ENCODE results near the gene RASL10A.

RASL10A gene

DNA sequence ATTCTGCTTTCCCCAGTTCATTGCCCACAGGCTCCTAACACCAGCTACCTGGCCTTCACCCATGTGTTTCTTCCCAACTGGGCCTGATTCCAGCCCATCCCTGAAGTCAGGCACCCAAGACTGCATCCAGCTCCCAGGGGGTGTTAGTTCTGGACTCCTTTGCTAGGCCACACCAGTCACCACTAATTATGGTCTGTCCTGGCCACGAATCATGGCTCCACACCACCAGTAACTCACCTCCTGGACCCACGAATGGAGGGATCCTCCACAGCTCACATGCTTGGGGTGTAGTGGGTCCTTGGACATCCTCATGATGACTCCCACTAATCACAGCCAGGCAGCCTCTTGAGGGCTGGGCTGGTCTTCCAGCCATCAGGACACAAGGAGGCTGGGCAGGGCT lies 3.6 kb upstream of the RASL10A start:
- no peak for DNase-seq (ENCODE audit: low read depth in 2 of 2)

DNA sequence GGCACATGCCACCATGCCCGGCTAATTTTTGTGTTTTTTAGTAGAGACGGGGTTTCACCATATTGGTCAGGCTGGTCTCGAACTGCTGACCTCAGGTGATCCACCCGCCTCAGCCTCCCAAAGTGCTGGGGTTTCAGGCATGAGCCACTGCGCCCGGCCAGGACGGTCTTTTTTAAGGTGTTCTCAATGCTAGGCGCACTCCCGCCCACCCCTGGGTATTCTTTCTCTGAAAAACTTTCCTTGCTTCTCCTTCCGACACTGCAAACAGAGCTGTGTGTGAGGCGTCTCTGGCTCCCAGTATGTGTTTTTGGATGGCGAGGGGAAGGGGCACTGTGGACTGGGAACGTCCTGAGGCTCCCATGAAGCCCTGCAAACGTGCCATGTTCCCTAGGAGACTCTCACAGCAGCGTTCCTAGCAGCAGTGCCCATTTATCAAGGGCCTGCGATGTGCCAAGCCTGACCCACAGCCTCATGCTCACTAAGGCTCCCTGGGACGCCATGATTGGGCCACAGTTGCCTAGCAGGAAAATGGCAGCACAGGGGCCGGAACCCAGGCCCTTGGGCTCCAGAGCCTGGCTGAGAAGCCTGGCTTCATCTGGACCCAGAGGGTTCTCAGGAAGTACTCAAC lies 2.4 kb upstream of the RASL10A start:
- no peak for DNase-seq (ENCODE audit: low read depth in 2 of 2)

DNA sequence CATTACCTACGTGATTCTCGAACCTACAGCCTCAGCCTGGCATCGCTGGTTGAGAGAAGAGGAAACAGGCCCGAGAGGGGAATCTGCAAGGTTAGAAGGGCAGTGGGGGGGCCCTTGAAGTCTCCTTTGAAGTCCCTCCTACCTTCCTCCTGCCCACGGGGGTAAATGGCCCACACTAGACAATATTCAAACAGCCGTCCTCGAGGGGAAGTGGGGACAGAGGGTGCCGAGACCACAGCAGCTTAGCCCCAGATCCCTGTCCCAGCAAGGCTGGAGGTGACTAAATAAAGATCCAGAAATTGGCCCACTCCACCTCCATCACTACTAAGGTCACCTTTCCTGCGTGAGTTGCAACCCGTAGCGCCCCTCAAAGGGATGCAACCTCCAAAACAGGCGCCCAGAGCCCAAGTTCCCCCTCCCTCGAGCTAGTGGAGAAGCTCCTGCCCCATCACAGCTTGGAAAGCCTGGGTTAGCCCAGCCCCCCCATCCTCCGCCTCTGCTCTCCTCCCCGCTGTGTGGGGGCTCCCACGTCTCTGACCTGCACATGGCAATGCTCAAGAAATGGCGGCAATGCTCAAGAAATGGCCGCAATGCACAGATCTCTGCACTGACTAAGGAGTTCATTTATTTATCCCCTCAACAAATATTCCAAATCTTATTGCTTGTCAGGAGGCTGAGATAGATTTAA lies 788 bp upstream of the RASL10A start:
- no peak for DNase-seq (ENCODE audit: low read depth in 2 of 2)

DNA sequence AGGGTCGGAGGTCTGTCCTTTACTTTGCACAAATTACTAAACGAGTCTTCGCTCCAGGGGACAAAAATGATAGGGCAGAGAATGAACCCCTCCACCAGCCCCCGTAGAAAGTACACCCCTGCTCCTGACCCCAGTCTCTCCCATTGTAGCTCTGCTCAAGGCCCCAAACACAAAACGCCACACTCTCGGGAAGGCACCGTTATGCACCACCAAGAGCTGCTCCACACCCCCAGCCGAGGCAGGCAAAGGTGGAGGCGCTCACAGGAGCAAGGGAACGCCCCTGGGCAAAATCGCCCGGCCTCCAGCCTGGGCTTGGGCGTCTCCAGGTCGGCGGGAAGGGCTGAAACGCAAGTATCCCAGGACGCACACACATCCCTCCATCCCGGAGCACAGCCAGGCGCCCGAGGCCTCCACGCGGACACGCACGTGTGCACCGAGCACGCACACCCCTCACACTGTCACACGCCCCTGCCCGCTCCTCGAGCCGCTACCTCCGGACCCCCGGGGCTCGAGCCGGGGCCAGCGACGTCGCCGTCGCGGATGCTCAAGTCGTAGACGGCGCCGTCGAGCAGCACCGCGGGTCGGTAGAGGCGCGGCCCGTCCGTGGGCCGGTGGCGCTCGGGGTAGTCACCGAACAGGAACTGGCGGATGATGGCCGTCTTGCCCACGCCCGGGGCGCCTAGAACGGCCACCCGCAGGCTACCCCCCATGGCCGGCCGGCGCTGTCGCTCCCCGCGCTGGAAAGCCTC lies 786 bp downstream of the RASL10A start:
- no peak for DNase-seq (ENCODE audit: low read depth in 2 of 2)

DNA sequence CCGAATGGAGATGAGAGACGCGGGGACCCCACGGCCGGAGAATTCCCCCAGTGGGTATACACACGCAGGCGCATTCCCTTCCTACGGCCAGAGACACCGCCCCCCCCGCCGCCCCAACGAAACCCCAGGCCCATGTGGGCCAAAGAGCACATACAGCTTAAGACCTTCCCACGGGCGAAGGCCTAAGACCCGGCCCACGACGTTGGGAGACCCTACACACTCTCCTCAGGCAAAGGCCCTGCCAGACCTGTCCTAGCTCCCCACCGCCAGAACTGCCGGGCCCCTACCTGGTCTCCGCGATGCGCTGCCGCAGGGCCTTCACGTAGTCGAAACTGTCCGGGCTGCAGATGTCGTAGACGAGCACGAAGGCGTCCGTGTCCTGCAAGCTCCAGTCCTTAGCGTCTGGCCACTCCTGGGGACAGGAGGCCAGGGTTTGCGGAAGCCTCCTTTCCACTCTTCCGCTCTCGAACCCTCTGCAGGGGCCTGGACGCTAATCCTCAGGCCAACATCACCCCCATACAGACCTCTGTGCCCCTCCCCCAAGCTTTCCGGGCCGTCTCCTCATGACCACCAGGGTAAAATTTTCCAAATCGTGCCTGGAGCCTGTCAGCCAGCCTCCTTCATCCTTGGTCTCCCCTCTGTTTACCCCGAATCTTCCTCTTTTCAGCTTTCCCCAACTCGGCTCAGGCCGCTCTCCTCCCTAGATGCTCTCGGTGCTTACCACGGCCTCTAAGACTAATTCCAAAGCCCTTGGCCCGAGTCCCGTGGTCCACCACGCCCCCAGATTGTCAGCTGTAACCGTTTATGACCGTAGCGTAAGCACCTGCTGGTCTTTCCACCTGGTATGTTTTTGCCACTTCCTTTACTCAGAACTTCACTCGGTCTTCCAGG lies 1.7 kb downstream of the RASL10A start:
- no peak for DNase-seq (ENCODE audit: low read depth in 2 of 2)

DNA sequence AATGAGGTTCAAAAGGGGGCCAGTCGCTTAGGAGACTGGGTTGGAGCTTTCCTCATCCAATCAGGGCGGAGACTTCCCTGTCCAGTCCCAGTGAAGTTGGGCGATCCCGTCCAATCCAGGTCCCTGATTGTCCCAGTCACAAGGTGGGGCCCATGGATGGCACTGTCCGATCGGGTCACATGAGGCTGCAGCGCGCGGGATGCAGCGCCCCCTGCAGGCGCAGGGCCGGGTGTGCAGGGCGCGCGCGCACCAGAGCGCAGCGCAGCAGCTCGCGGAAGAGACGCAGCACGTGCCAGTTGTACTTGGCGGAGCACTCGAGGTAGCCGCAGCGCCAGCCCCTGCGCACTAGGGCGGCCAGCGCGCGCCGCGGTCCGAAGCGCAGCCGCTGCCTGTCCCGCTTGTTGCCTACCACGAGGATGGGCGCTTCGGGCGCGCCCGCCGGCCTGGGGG lies 2.3 kb downstream of the RASL10A start:
- DNase-seq (ENCODE audit: low read depth in 2 of 2) = no peak

DNA sequence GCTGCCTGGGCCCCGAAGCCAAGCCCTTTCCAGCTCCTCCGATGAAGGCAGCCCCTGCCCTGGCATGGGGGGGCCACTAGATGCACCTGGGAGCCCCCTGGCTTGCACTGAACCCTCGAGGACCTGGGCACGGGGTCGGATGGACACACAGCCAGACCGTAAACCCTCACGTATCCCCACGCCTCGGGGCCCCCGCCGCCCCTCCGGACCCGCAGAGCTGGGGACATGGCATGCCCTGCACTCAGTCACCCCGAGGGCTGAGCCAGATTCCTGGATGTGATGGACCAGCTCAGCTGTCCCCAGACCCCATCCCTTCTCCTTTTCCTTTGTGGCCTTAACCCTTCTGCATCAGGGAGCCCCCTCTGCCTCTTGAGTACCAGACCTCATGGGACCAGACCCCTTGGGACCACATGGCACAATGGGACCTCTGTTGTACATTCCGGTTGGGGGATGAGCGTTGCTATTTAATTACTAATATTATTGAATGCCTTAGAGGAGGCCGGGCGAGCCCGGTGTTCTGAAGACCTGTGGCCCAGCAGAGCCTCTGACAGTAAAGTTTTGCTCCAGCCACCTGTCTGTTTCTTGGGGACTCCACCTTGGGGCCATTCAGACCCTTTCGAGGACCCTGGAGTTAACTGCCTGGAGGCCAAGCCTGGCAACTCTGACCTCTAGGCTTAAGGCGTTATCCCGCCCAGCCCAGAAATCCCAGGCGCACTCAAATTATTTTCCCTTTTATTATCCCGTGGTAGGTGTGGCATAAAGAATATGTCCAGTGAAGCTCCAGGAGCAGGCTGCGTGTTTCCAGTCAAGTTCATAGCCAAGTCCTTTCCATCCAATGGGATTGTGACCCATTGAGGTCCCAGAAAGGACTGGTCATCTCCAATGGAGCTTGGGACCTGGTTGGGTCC lies 3.0 kb downstream of the RASL10A start:
- DNase-seq (ENCODE audit: low read depth in 2 of 2) = no peak

DNA sequence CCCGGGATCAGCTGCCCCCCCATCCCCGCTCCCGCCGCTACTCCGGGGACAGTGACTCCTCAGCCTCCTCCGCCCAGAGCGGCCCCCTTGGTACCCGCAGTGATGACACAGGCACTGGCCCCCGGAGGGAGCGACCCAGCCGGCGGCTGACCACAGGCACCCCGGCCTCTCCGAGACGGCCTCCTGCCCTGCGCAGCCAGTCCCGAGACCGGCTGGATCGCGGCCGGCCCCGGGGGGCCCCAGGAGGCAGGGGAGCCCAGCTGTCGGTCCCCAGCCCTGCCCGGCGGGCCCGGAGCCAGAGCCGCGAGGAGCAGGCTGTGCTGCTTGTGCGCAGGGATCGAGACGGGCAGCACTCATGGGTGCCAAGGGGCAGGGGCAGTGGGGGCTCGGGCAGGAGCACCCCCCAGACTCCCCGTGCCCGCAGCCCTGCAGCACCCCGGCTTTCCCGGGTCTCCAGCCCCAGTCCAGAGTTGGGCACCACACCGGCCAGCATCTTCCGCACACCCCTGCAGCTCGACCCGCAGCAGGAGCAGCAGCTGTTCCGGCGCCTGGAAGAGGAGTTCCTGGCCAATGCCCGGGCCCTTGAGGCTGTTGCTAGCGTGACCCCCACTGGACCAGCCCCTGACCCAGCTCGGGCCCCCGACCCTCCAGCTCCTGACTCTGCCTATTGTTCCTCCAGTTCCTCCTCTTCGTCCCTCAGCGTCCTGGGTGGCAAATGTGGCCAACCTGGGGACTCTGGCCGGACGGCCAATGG lies 3.9 kb downstream of the RASL10A start:
- DNase-seq (ENCODE audit: low read depth in 2 of 2) = no peak

DNA sequence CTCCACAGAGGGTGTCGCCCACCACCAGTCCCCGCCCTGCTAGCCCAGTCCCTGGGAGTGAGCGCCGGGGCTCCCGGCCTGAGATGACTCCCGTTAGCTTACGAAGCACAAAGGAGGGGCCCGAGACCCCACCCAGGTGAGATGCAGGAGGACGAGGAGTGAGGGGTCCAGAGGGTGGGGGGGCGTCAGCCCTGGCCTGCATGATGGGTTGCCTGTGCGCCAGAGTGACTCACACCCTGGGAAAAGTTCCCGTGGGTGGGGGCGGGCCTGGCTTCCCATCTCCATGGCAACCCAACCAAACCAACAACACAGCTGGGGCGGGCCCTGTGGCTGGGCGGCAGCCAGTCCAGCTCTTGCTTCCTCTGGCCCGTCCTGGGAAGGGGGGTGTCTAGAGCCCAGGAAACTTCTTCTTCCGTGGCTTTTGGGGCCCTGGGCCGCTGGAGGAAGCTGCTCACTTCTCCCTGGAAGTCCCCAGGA lies 4.6 kb downstream of the RASL10A start:
- DNase-seq (ENCODE audit: low read depth in 2 of 2) = peak; percentile 60 to 73

DNA sequence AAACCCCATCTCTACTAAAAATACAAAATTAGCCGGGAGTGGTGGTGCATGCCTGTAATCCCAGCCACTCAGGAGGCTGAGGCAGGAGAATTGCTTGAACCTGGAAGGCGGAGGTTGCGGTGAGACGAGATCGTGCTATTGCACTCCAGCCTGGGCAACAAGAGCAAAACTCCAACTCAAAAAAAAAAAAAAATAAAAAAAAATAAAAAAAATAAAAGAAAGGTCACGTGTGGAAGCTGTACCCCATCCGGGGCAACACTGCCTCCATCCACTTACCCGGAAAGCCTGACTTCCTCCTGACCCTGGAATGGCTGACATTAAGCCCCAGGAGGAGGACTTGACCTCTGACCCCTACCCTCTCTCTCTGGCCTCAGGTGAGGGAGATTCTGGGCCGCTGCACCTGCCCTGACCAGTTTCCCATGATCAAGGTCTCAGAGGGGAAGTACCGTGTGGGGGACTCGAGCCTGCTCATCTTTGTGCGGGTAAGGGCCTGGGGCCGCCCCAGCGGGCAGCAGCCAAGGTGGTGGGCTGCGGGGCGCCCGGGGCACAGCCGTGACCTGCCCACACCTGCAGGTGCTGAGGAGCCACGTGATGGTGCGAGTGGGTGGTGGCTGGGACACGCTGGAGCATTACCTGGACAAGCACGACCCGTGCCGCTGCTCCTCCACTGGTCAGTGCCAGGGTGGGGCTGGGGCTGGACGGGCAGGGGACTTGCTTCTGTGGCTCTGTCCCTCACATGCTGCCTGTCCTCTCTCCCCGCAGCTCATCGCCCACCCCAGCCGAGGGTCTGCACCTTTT lies 5.2 kb downstream of the RASL10A start:
- DNase-seq (ENCODE audit: low read depth in 2 of 2) = no peak

DNA sequence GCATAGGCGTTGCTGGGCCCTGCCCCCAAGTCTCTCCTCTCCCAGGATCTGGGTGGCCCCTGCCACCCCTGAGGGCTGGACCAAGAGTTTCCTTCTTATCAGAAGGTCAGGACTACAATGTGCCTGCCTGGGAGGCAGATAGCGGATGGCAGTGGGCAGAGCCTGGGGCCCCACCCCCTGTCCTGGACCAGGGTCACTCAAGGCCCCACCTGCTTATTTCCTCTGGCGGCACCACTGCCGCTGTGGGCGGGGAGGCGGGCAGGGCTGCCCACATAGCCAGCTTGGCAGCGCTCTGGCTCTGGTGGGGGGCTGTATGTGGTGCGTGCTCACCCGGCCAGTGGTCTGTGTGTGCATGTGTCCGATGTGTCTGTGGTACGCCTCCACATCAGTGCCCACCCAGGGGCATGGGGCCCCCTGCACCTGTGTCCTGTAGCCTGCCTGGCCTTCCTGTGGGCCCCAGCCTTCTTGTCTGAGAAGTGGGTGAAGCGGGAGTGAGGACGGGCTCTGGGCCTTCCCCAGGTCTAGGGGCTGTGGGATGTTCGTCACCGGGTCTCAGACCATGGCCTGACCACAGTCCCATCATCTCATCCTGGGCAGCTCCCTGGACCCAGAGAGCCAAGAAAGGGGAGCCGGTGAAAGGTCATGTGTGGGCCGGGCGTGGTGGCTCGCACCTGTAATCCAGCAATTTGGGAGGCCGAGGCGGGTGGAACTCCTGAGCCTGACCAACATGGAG lies 6.0 kb downstream of the RASL10A start:
- no peak for DNase-seq (ENCODE audit: low read depth in 2 of 2)

DNA sequence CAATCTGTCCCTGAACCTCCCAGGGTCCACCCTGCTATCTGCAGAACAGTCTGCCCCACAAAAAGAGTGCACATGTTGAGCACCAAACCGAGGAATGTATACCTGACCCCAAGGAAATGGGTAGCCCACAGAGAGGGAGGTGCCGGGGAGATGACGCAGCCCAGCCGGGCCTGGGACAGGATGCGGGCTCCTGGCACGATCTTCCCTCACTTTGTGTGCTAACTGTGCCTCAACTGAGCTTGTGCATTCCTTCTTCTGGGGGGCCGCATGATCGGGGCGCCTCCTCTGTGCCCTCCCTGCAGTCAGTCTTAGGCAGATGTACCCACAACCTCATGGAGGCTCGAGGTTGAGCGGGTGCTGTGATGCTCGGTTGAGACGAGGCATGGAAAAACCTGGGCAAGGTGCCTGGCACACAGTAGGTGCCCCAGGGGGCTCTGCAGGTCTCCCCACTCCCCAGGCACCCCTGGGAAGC lies 6.7 kb downstream of the RASL10A start:
- DNase-seq (ENCODE audit: low read depth in 2 of 2) = no peak

DNA sequence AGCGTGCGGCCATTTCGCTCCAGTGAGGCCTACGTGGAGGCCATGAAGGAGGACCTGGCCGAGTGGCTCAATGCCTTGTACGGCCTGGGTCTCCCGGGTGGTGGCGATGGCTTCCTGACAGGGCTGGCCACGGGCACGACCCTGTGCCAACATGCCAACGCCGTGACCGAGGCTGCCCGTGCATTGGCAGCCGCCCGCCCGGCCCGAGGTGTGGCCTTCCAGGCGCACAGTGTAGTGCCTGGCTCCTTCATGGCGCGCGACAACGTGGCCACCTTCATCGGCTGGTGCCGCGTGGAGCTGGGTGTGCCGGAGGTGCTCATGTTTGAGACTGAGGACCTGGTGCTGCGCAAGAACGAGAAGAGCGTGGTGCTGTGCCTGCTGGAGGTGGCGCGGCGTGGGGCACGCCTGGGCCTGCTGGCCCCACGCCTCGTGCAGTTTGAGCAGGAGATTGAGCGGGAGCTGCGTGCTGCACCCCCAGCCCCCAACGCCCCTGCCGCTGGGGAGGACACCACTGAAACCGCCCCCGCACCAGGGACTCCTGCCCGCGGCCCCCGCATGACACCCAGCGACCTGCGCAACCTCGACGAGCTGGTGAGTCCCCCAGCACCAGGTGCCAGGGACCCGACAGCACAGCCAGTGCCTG lies 7.2 kb downstream of the RASL10A start:
- DNase-seq (ENCODE audit: low read depth in 2 of 2) = no peak

DNA sequence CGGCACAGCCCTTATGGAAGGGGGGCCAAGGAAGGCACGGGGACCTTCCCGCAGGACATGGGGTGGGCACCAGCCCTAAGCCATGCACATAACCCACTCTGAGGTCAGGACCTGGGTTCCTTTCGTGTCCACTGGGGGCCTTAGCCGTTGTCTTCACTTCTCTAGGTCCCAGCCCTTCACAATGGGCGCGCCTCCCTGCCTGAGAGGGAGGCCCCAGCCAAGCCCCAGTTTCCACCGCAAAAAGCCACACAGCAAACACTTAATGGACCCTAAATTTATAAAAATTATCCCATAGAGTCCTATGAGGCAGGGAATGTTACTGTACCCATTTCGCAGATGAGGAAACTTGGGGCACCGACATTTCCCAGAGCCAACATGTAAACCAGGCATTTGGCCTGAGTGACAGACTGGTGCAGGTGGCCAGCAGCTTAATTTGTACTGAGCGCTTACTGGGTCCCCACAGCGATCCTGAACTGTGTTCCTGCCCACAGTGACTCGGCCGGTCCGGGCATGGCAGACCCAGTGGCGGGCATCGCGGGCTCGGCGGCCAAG lies 7.8 kb downstream of the RASL10A start:
- no peak for DNase-seq (ENCODE audit: low read depth in 2 of 2)

DNA sequence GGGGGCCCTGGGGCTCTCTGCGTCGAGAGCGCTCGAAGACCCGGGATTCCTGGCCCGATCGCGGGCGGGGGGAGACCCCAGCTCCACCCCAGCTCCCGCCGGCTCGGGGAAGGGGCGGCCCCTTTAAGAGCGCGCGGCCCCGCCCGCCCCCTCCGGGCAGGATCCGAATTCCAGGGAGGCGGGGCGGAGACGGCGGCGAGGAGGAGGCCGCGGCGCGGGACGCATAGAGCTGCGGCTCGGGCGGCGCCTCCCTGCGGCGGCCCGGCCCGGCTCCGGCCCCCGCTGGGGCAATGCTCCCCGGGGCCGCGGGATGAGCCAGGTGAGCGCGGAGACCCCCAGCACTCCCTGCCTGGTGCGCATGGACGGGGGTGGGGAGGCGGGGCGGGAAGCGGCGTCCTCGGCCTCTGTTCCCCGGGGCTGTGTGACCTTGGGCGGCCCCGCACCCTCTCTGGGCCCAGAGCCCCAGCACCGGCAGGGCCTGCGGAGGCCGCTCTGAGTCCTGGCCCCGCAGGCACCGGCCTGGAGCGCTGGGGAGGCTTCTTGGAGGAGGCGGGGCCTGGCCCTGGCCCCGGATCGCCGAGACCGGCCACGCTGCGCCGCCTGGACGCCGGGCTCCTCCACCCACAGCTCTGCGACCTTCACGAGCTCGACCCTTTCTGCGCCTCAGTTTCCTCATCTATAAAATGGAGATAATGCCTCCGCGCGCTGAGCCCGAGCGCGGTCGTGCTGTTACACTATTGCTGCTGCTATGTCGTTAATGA lies 8.5 kb downstream of the RASL10A start:
- no peak for DNase-seq (ENCODE audit: low read depth in 2 of 2)

DNA sequence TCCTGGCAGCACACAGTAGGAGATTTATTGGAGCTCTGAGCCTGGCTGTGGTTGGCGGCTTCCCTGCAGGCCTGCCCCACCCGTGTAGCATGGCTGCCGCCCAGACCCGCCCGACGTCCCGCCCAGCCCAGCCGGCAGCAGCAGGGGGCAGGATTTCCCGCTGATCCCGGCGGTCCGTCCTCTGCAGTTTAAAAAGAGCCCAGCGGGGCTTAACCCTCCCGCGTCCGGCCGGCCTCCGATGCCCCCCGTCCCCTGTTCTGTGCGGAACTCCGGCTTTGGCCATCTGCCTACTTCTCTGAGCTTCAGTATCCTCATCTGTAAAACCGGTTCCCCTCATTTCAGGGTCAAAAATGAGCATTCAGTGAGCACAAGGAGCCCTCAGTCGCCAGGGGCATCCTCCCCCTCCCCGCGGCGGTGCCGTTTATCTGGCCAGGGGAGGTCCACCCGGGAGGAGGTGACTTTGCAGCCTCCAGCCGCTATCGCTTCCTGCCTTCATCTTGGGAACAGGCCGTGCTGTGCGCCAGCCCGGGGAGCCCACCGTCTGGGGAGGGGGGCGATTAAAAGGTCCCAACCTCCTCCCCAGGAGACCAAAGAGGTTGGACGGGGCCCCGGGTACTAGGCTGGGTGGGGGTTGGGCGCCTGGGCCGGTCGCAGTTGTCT lies 9.2 kb downstream of the RASL10A start, which contains the start of gene GAS2L1:
Gene GAS2L1, plus strand, starts transcription at position 476 of the 660 bp plus-strand sequence. CDS start 1,456 bp downstream, outside the sequence.
- peak in 1 of 2 donors; percentile 39 for DNase-seq (ENCODE audit: low read depth in 2 of 2)

Data from stimulated activated CD8-positive, alpha-beta memory T cell treated with anti-CD3 and anti-CD28 coated beads, Interleukin-2, amount 100 ng/mL, for 48 hours (primary cell).